Measurements from ENCODE around the gene NME7. TPM values are rescaled to one million over a fixed set of nuclear protein-coding genes. Genes with fewer than 3 reads are reported as not detected.

NME7 gene
- total and polyA plus RNA-seq, 2 experiments from 2014 or later = 39.1 to 48.5 TPM

- Histone ChIP-seq H3K27ac (ENCODE audit: low read depth) (no peak overlapping the region), H2AFZ (no peak overlapping the region), H3K27me3 (ENCODE audit: insufficient read depth) (no peaks in the 10 kb centered on the region), H3K36me3 (ENCODE audit: insufficient read depth) (0 out of 2 replicates have a peak, but pooled peaks cover 4% of the 10 kb centered on the region), H3F3A (replicated peaks; ENCODE audit: low read depth) (no peaks in the 10 kb centered on the region), H3K9me2 (ENCODE audit: insufficient read depth) (peaks cover 22% of the 10 kb centered on the region; the same call in 1 of the 2 replicates), H4K20me1 (replicated peaks; ENCODE audit: insufficient read depth) (no peaks in the 10 kb centered on the region), H3K4me3 (no peak overlapping the region), H3K4me1 (ENCODE audit: insufficient read depth) (no peaks in the 10 kb centered on the region), H3K79me2 (replicated peaks; ENCODE audit: insufficient read depth) (no peaks in the 10 kb centered on the region), H3K4me2 (no peak overlapping the region)
- ATAC-seq (no peak), DNase-seq (ENCODE audit: low spot score) (no peak)
- TF ChIP-seq STAT1 (IDR thresholded peaks at IDR 0.05; ENCODE audit: unreplicated experiment) (no peak), CREB1 (CRISPR knock-in tag; IDR thresholded peaks at IDR 0.05; ENCODE audit: low read depth) (no peak), REST (IDR thresholded peaks at IDR 0.05; ENCODE audit: unreplicated experiment) (no peak), ETS1 (IDR thresholded peaks at IDR 0.05) (no peak), CTCF (conservative IDR thresholded peaks at IDR 0.05; ENCODE audit: low read depth in 2 of 2) (no peak), ZNF462 (CRISPR knock-in tag; IDR thresholded peaks at IDR 0.05) (no peak), ZNF114 (CRISPR knock-in tag; IDR thresholded peaks at IDR 0.05) (no peak), EZH2phosphoT487 (IDR thresholded peaks at IDR 0.05; ENCODE audit: unreplicated experiment) (no peak), POLR2AphosphoS5 (IDR thresholded peaks at IDR 0.05; ENCODE audit: low read depth) (no peak), ZNF331 (CRISPR knock-in tag; IDR thresholded peaks at IDR 0.05; ENCODE audit: low read depth) (no peak), NANOG (IDR thresholded peaks at IDR 0.05; ENCODE audit: borderline replicate concordance) (no peak), JUNB (IDR thresholded peaks at IDR 0.05; ENCODE audit: unreplicated experiment) (no peak), EZH2 (IDR thresholded peaks at IDR 0.05; ENCODE audit: low read depth, unreplicated experiment) (no peak)
- H3K27ac Mint-ChIP-seq = no peak overlapping the region
- no peaks in the 10 kb centered on the region for H3K27me3 Mint-ChIP-seq (ENCODE audit: insufficient read depth, low read depth, poor library complexity)
- H3K36me3 Mint-ChIP-seq (ENCODE audit: low read depth) = peaks cover 19% of the 10 kb centered on the region
- H3K4me3 Mint-ChIP-seq = no peak overlapping the region
- no peaks in the 10 kb centered on the region; the same call in 2 of the 3 replicates for H3K4me1 Mint-ChIP-seq
- H3K9me3 Mint-ChIP-seq = peaks cover 19% of the 10 kb centered on the region
Measured at GRCh38 chr1:169260478-169261151, 107.0 kb downstream of the NME7 start.
